Measurements from ENCODE around the gene CFAP73. TPM values are rescaled to one million over a fixed set of nuclear protein-coding genes. Genes with fewer than 3 reads are reported as not detected.

Gene CFAP73
- total RNA-seq, 2 donors from 2014 or later, result 0.99 TPM; not detected in 1

GRCh38 chr12:113155060-113155459, 5.5 kb downstream of the CFAP73 start:
- Histone ChIP-seq H3K9me3 (no peaks in the 10 kb centered on the region), H3K27ac (no peak overlapping the region), H3K27me3 (peaks cover 0 to 3% of the 10 kb centered on the region in 2 donors), H3K36me3 (replicated peaks in 1 of 2; ENCODE audit: insufficient read depth in 1 of 2, low read depth in 2 of 2) (peaks cover 10 to 12% of the 10 kb centered on the region in 2 donors), H3K4me1 (peaks cover 24% of the 10 kb centered on the region), H3K4me3 (no peak overlapping the region)
- 78 to 80% methylated on average over 11 to 12 of the region's 12 CpGs for WGBS, 2 donors
- ATAC-seq, result no peak
- TF ChIP-seq POLR2A (IDR thresholded peaks at IDR 0.05) (no peak), CTCF (IDR thresholded peaks at IDR 0.05) (no peak)
- DNase-seq, result no peak
- intact Hi-C loops (cut with DNase I), result loop anchor here (5.0 kb wide), 1 partner anchor 103 kb away; no protein-coding TSS in a partner anchor

DNA sequence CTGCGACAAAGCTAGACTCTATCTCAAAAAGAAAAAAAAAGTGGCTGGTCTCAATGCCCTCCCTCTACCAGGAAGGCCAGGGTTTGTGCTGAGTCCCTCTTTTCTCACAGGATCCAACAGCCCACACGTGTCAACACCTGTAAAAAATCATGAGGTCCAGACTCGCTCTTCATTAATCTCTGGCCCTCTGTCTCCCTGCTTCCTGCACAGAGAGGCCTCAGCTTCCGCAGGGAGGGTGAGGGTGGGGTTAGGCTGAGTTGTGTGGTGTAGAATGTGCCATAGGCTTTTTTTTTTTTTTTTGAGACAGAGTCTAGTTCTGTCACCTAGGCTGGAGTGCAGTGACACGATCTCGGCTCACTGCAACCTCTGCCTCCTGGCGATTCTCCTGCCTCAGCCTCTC, 6.1 kb downstream of the CFAP73 start:
- intact Hi-C loops (cut with DNase I), result loop anchor here (5.0 kb wide), 1 partner anchor 103 kb away; no protein-coding TSS in a partner anchor
- Histone ChIP-seq H3K4me1 (peaks cover 23% of the 10 kb centered on the region), H3K36me3 (replicated peaks in 1 of 2; ENCODE audit: insufficient read depth in 1 of 2, low read depth in 2 of 2) (peaks cover 14 to 16% of the 10 kb centered on the region in 2 donors), H3K27ac (no peak overlapping the region), H3K9me3 (no peaks in the 10 kb centered on the region), H3K4me3 (no peak overlapping the region), H3K27me3 (peaks cover 0 to 3% of the 10 kb centered on the region in 2 donors)
- DNase-seq, result no peak
- 61 to 70% methylated on average over 7 of the region's 7 CpGs for WGBS, 2 donors
- no peak for TF ChIP-seq POLR2A (IDR thresholded peaks at IDR 0.05)
- TF ChIP-seq CTCF (IDR thresholded peaks at IDR 0.05), result no peak
- no peak for ATAC-seq

DNA sequence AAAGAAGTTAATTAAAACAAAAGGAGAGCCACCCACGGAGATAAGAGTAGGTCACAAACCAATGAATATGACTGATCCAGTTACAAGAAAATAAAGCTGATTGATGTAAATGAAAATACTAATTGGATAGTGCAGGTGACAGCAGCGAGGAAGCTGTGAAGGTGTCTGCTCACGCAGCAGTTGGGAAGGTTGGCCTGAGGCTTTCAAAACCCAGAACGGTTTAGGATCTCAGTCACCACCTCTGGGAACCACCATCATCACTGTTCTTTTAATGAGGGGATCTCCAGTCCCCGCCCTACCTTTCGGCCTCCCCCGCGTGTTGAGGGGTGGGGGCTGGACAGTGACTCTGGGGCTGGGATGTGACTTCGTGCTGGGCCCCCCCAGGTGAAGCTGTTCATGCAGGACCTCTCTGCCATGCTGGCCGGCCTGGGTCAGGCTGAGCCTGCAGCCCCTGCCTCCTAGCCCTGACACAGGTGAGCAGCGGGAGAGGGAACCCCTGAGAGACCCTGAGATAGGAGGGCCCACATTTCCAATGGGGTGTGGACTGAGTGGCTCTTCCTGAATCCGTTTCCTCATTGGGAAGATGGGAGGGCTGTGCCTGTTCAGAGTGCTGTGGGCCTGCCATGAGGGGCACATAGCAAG, 7.8 kb downstream of the CFAP73 start:
- ATAC-seq (no peak), DNase-seq (no peak)
- Histone ChIP-seq H3K27ac (no peak overlapping the region), H3K27me3 (peaks cover 0 to 3% of the 10 kb centered on the region in 2 donors), H3K36me3 (replicated peaks in 1 of 2; ENCODE audit: insufficient read depth in 1 of 2, low read depth in 2 of 2) (peaks cover 16 to 22% of the 10 kb centered on the region in 2 donors), H3K4me3 (no peak overlapping the region), H3K4me1 (peaks cover 29% of the 10 kb centered on the region), H3K9me3 (no peaks in the 10 kb centered on the region)
- WGBS, 2 donors, result 79 to 89% methylated on average over 11 to 12 of the region's 12 CpGs
- no peak for TF ChIP-seq POLR2A (IDR thresholded peaks at IDR 0.05)
- TF ChIP-seq CTCF (IDR thresholded peaks at IDR 0.05), result no peak
- intact Hi-C loops (cut with DNase I), result loop anchor here (5.0 kb wide), 1 partner anchor 105 kb away; no protein-coding TSS in a partner anchor

DNA sequence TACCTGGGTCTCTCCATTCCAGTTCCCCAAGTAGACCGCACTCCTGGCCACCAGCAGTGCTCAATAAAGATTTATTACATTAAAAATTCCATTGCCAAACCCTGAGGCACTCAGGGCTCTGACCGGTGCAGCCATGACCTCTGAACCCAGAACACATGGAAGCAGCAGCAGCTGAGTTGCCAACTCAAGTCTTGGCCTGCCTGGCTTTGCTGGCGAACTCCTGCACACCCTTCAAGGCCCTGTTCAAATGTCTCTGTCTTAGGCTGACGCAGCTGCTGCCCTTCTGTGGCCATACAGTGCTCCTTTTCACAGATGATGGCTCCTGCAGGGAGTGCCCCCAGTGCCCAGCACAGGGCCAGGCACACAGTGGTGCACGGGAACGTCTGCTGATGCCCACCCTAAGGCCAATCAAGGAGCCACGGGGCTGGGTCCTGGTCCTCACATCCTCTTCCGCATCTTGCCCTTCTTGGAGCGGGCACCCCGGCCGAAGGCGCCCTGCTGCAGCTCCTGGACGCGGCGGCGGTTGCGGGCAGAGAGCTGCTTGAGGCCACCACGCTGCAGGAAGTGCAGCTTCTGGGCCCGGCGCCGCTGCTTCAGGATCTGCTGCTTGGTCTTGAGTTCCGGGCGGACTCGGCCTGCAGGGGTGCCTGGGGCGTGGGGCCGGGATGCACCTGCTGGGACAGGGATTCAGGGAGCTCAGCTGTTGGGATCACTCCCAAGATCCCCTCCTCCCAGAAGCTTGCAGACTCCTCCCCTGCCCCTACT, 9.1 kb downstream of the CFAP73 start:
- ATAC-seq (no peak), DNase-seq (no peak)
- H3K4me1 ChIP-seq, result peaks cover 26% of the 10 kb centered on the region
- intact Hi-C loops (cut with DNase I), result loop anchor here (5.0 kb wide), 1 partner anchor 106 kb away; no protein-coding TSS in a partner anchor
- H3K9me3 ChIP-seq, result no peaks in the 10 kb centered on the region
- peaks cover 0 to 3% of the 10 kb centered on the region in 2 donors for H3K27me3 ChIP-seq
- H3K4me3 ChIP-seq, result no peak overlapping the region
- TF ChIP-seq CTCF (IDR thresholded peaks at IDR 0.05) (no peak), POLR2A (IDR thresholded peaks at IDR 0.05) (no peak)
- no peak overlapping the region for H3K27ac ChIP-seq
- 88 to 95% methylated on average over 4 to 26 of the region's 26 CpGs for WGBS, 2 donors
- peaks cover 16 to 24% of the 10 kb centered on the region in 2 donors for H3K36me3 ChIP-seq (replicated peaks in 1 of 2; ENCODE audit: insufficient read depth in 1 of 2, low read depth in 2 of 2)

All from body of pancreas (tissue), 4 donors.